GM21367 (cell line): ENCODE data around the gene SCG5.

Experiments used
- ATAC-seq: cut with Tn5 transposase; IDR thresholded peaks from one replicate; pipeline ENCODE4 v1.9.1; 2021; ENCODE audit not compliant: unreplicated experiment

The SCG5 gene

DNA sequence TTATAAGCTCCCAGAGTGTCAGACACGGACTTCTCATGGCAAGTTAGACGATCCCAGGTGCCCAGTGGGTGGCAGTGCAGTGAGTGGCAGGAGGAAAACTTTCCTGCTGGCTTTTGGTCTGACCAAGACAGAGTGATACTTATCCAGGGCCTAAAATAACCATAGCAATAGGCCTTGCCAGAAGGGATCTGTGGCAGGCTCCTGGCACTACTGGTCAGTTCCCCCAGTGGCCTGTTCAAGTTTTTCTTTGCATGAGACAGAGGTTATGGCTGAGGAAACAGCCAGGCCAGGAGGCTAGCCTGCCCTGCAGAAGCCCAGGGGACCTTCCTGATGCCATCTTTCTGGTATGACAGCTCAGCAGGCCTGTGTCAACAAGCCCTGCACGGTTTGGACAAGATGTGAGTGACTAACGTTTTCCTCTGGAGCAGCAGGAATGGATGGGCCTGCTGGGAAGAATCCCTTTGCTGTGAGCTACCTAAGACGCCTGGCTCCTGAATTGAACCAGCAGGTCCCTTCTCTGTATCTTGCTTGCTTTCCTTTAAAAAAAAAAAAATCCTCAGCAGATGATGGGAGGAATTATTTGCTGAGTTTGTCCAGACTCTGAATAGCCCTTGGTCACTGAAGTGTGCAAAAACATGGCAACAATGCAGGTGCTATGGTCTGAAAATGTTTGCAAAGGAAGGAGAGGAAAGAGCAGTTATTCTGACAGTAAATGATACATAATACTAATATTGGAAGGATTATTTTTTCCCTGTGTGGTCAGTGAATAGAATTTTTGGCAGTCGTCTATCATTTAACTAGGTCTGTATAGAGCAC, 18.0 kb downstream of the SCG5 start:
- ATAC-seq: no peak

GRCh38 chr15:32663671-32664070, 22.2 kb downstream of the SCG5 start:
- ATAC-seq: no peak

GRCh38 chr15:32664796-32665195, 23.3 kb downstream of the SCG5 start:
- no peak for ATAC-seq

GRCh38 chr15:32667321-32667720, 25.8 kb downstream of the SCG5 start:
- ATAC-seq: no peak

- ATAC-seq: no peak
Observed at GRCh38 chr15:32668942-32669341, 27.4 kb downstream of the SCG5 start.

DNA sequence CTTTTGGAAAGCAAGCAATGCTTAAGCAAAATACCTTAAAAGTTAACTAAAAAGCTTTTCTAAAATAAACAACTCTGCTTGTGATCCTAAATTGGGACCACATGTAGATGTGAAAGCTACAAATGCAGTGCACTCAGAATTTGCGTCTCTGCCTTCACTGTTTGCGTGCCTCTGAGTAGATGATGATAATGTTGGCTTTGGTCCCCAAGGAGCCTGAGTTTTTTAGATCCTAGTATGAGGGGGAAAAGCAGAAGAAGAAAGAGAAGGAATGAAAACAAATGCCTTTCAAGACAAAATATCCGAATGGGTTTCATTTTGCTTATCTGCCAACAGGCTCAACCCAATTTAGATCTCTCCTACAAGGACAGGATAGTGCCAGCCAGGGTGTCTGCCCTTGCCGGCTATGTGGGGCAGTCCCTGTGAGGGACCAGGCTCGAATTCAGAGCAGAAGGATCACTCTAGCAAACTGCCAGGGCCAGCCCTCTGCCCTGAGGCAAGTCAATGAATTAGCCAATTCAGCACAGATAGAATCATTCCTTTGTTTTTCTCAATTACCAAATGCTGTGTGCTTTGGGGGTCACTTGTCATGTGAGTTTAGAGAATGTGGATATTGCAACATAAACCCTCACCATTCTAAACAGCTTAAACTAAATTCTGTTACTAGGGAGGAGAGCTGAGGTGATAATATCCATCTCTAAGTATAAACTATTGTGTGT, 28.5 kb downstream of the SCG5 start:
- ATAC-seq: no peak

DNA sequence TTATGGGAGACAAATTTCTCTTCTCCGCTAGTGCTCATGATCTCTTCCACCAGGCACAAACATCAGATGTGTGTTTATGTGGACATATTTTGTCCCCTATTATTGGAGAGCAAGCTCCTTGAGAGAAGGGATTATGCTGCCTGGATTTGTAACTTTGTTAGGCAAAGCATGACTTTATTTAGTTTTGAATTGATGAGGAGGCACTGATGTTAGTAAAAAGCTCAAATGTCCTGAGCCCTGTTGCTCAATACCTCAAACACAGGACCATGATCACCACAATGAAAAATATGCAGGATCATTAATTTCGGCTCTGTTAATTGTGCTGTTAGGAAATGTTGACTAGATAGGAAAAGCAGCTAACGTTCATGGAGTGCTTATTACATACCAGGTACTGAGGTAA, 29.1 kb downstream of the SCG5 start:
- ATAC-seq: no peak

GRCh38 chr15:32671339-32672325, 30.1 kb downstream of the SCG5 start:
- ATAC-seq: no peak

- no peak for ATAC-seq
Observed at GRCh38 chr15:32674681-32675080, 33.2 kb downstream of the SCG5 start.

DNA sequence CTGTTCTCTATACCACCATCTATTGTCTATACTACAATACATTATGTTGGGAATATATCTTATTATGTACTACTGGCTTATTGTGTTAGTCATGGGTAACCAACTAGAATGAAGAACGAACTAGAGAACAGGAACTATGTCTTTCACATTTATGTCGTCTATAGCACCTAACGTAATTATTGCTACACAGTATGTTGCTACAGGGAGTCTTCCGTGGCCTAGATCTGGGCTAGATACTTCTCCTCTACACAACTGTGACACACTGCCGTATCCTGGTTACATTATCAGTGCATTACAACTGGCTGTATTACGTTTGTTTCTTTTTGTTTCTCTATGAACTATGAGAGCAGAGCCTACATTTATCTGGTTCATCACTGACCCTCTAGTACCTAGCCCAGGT, 34.0 kb downstream of the SCG5 start:
- ATAC-seq: no peak

DNA sequence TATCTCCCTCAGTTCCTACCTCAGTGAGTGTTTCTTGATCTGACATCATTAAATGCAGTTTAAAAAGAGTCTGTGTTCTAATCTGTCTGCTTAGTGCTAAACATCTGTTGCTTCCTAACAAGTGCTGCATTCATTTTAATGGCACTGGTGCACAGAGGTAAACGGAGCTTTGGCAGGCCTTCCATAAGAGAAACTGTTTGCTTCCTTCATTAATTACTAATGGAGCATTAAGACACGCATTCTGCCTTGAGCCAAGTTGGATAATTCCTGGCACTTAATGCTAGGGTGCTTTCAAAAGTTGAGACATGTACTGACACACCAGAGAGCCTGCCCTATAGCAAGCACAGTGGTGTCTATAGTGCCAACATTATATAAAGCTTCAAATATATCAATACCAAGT, 34.7 kb downstream of the SCG5 start:
- ATAC-seq: no peak

DNA sequence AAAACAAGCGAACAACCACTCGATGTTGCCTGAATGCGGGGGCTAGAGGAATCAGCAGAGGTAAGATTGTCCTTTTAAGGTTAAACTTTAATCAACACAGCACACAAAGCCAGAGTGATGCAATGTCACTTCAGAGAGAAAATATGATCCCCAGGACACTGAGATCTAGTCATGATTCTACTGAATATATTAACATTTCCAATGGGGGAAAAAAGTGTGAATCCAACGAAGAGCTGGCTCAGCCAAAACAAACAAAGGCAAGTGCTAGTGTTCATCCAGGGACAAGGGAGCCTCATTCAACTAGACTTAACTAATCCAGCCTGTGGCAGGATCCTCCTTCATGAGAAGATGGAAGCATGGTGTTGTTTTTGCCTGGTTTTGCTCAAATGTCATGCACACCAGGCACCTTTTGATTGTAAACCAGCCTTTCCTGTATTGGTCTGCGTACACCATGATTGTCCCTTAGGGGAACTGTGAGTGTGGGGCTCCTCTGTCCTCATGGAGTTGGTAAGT, 35.8 kb downstream of the SCG5 start:
- no peak for ATAC-seq

DNA sequence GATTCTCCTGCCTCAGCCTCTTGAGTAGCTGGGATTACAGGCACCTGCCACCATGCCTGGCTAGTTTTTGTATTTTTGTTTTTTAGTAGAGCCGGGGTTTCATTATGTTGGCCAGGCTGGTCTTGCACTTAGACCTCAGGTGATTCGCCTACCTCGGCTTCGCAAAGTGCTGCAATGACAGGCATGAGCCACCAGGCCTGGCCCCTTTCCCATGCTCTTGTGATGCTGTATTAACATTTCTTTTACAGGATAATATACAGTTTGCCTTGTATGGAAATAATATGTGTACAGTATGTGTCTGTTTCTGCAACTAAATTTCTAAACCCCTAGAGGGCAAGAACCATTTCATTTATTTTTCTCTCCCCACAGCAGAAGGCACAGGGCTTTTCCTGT, 37.8 kb downstream of the SCG5 start:
- no peak for ATAC-seq

GRCh38 chr15:32682569-32682968, 41.1 kb downstream of the SCG5 start:
- ATAC-seq: no peak

DNA sequence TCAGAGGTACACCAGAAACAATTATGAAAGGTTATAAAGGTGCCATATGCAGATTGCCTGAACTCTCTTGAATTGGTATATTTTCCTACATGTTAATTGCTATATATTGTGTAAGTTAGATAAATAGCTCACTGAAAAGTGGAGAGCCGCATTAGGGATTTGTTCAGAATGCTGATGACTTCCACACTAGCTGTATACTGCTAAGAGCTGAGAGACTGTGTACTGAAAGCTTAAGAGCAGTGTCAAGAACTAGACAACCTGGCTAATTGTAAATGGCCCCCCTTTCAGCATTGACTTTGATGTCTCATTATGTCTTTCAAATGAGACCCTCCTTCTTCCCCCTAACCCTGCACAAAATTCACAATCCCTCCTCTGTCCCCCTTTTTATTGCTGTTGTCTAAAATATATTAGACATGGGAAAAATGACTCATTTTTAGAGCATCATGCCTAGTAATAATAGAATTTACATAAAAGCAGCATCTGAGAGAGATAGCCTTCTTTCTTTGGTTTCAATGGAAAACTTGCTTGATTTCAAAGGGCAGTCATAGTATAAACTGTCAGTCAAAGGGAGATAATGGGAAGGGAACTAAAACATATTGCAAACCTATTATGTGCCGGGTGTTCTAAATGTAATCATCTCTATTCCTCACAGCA, 41.6 kb downstream of the SCG5 start:
- no peak for ATAC-seq

- no peak for ATAC-seq
Observed at GRCh38 chr15:32683906-32684584, 42.5 kb downstream of the SCG5 start.

DNA sequence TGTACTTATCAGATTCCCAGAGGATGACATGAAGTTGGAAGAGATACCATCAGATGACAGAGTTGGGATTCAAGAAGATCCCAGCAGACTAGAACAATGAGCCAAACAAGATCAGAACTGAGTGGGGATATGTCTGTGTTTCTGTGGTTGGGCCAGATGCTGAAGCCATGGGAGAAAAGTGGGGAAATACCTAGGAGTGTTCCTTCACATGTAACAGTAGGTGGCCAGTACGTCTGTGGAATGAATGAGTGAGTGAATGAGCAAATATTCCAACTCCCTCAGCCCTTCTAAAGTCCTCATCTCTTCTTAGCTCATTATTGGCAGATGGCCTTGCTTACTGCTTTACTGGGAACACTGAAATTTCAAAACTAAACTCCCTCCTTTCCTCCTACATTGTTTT, 44.1 kb downstream of the SCG5 start:
- ATAC-seq: no peak

DNA sequence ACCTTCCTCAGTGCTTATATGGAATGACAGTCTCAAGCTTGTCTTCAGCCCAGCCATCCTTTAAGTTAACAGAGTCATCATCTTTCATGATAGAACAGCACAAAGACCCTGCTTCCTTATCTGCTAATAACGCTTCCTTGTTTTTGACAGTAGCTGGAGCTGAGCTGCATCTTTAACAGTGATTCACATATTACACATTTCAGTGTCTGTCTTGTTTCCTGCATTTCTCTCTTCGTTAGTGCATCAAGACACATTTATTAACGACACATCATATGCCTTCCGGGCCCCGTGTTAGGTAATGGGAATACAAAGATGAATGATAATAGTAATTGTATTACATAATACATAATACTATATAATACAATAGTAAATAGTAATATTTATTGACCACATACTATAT, 46.0 kb downstream of the SCG5 start:
- ATAC-seq: no peak

GRCh38 chr15:32688151-32688639, 46.7 kb downstream of the SCG5 start:
- no peak for ATAC-seq
